Smooth muscle cell (in vitro differentiated cells): Measurements from ENCODE around the gene UBN1. TPM values are rescaled to one million over a fixed set of nuclear protein-coding genes. Genes with fewer than 3 reads are reported as not detected.

ENCODE experiments used
- DNase-seq: peaks from one replicate; lab custom pipeline; 2025; ENCODE audit not compliant: unreplicated experiment; lab: John Stamatoyannopoulos, UW
- H2AFZ ChIP-seq: fragments of 200-600 bp; sonication (generic); 2 replicates; pipeline ENCODE4 v1.6.0; 2016; ENCODE audit warnings: antibody characterized with exemption, low read depth, mild to moderate bottlenecking
- H3F3A ChIP-seq: fragments of 200-600 bp; sonication (generic); 2 replicates; pipeline ENCODE4 v1.6.0; 2017; ENCODE audit warnings: antibody characterized with exemption, low read depth
- H3K27ac ChIP-seq: fragments of 200-600 bp; sonication (generic); 2 replicates; pipeline ENCODE4 v1.5.1; 2016; ENCODE audit warnings: low read depth, mild to moderate bottlenecking
- H3K27me3 ChIP-seq: fragments of 200-600 bp; sonication (generic); 2 replicates; pipeline ENCODE4 v1.6.1; 2016; ENCODE audit warnings: low read depth, mild to moderate bottlenecking
- H3K36me3 ChIP-seq: fragments of 200-600 bp; sonication (generic); 2 replicates; pipeline ENCODE4 v1.5.1; 2016; ENCODE audit warnings: low read depth
- H3K4me1 ChIP-seq: fragments of 200-600 bp; sonication (generic); 2 replicates; pipeline ENCODE4 v1.5.1; 2016; ENCODE audit warnings: low read depth
- H3K4me2 ChIP-seq: fragments of 200-600 bp; sonication (generic); 2 replicates; pipeline ENCODE4 v1.6.0; 2016; ENCODE audit warnings: mild to moderate bottlenecking
- H3K4me3 ChIP-seq: fragments of 200-600 bp; sonication (generic); 2 replicates; pipeline ENCODE4 v1.5.1; 2016; ENCODE audit warnings: mild to moderate bottlenecking
- H3K79me2 ChIP-seq: fragments of 200-600 bp; sonication (generic); 2 replicates; pipeline ENCODE4 v1.6.0; 2016; ENCODE audit warnings: low read depth, mild to moderate bottlenecking
- H3K9ac ChIP-seq: fragments of 200-600 bp; sonication (generic); 2 replicates; pipeline ENCODE4 v1.6.0; 2016; ENCODE audit warnings: low read depth
- H3K9me3 ChIP-seq: fragments of 200-600 bp; sonication (generic); replicated peaks from 2 replicates; pipeline ENCODE4 v1.5.1; 2016; ENCODE audit warnings: low read depth
- H4K20me1 ChIP-seq: fragments of 200-600 bp; sonication (generic); 2 replicates; pipeline ENCODE4 v1.6.0; 2016; ENCODE audit warnings: low read depth
- WGBS: methylation state at CpG from one replicate; pipeline ENCODE4 v1.1.7; 2016; ENCODE audit warnings: low lambda C conversion rate; 5-methylcytosine and 5-hydroxymethylcytosine counted together
- polyA plus RNA-seq: library from polyadenylated mRNA; unstranded; fragments of >200 nt; fragmentation: Nextera tagmentation; extraction: Ambion mirVana; gene quantifications from 2 replicates; pipeline ENCODE4 v1.2.1, GENCODE V29; 2016
- total RNA-seq: library from RNA; depleted of rRNA; stranded (reverse); fragments of >200 nt; gene quantifications from 2 replicates; pipeline ENCODE4 v1.2.3, GENCODE V29; 2014
- TF ChIP-seq, protein P1 (sequence below): fragments of 200-600 bp; sonication (generic); IDR thresholded peaks from 2 replicates; pipeline ENCODE4 v1.5.1; 2017; ENCODE audit warnings: borderline replicate concordance, mild to moderate bottlenecking, antibody characterized with exemption; ENCODE audit not compliant: insufficient read depth, poor library complexity, severe bottlenecking

UBN1 gene
- total and polyA plus RNA-seq, 2 experiments from 2014 or later, result 16.2 to 29.7 TPM

- no peaks in the 10 kb centered on the region for H3F3A ChIP-seq
- H3K9me3 ChIP-seq, result no peaks in the 10 kb centered on the region
- H3K4me1 ChIP-seq, result no peaks in the 10 kb centered on the region
- no peaks in the 10 kb centered on the region for H3K79me2 ChIP-seq
- H3K4me3 ChIP-seq, result no peak overlapping the region
- no peak overlapping the region for H3K27ac ChIP-seq
- TF ChIP-seq, protein P1, sequence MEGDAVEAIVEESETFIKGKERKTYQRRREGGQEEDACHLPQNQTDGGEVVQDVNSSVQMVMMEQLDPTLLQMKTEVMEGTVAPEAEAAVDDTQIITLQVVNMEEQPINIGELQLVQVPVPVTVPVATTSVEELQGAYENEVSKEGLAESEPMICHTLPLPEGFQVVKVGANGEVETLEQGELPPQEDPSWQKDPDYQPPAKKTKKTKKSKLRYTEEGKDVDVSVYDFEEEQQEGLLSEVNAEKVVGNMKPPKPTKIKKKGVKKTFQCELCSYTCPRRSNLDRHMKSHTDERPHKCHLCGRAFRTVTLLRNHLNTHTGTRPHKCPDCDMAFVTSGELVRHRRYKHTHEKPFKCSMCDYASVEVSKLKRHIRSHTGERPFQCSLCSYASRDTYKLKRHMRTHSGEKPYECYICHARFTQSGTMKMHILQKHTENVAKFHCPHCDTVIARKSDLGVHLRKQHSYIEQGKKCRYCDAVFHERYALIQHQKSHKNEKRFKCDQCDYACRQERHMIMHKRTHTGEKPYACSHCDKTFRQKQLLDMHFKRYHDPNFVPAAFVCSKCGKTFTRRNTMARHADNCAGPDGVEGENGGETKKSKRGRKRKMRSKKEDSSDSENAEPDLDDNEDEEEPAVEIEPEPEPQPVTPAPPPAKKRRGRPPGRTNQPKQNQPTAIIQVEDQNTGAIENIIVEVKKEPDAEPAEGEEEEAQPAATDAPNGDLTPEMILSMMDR, result no peak
- no peaks in the 10 kb centered on the region for H4K20me1 ChIP-seq
- no peak overlapping the region for H3K4me2 ChIP-seq
- no peak overlapping the region for H3K9ac ChIP-seq
- no peak overlapping the region for H2AFZ ChIP-seq
- H3K36me3 ChIP-seq, result no peaks in the 10 kb centered on the region
- no peaks in the 10 kb centered on the region for H3K27me3 ChIP-seq
- 91% methylated on average over 6 of the region's 6 CpGs for WGBS
- no peak for DNase-seq
Measured at GRCh38 chr16:4899474-4899846, 52.2 kb downstream of the UBN1 start.

GRCh38 chr16:4900036-4900435 is 52.8 kb downstream of the UBN1 start:
- Histone ChIP-seq H3K4me2 (no peak overlapping the region), H4K20me1 (no peaks in the 10 kb centered on the region), H2AFZ (no peak overlapping the region), H3F3A (no peaks in the 10 kb centered on the region), H3K9me3 (no peaks in the 10 kb centered on the region), H3K9ac (no peak overlapping the region), H3K27ac (no peak overlapping the region), H3K27me3 (no peaks in the 10 kb centered on the region), H3K36me3 (no peaks in the 10 kb centered on the region), H3K4me3 (no peak overlapping the region), H3K79me2 (no peaks in the 10 kb centered on the region), H3K4me1 (no peaks in the 10 kb centered on the region)
- WGBS, result 84% methylated on average over 8 of the region's 8 CpGs
- TF ChIP-seq, protein P1, result no peak
- no peak for DNase-seq

GRCh38 chr16:4900750-4901149 is 53.5 kb downstream of the UBN1 start:
- no peaks in the 10 kb centered on the region for H3K27me3 ChIP-seq
- no peak overlapping the region for H3K9ac ChIP-seq
- no peaks in the 10 kb centered on the region for H3K4me1 ChIP-seq
- H3F3A ChIP-seq, result no peaks in the 10 kb centered on the region
- TF ChIP-seq, protein P1, result no peak
- H3K36me3 ChIP-seq, result no peaks in the 10 kb centered on the region
- DNase-seq, result no peak
- no peak overlapping the region for H3K27ac ChIP-seq
- no peak overlapping the region for H3K4me3 ChIP-seq
- no peak overlapping the region for H3K4me2 ChIP-seq
- no peaks in the 10 kb centered on the region for H3K79me2 ChIP-seq
- H2AFZ ChIP-seq, result no peak overlapping the region
- H3K9me3 ChIP-seq, result no peaks in the 10 kb centered on the region
- H4K20me1 ChIP-seq, result no peaks in the 10 kb centered on the region
- WGBS, result over 99% methylated on average over 11 of the region's 11 CpGs

- H3K27ac ChIP-seq, result no peak overlapping the region
- H3K4me2 ChIP-seq, result no peak overlapping the region
- H3K36me3 ChIP-seq, result no peaks in the 10 kb centered on the region
- no peaks in the 10 kb centered on the region for H3F3A ChIP-seq
- no peaks in the 10 kb centered on the region for H3K4me1 ChIP-seq
- no peaks in the 10 kb centered on the region for H4K20me1 ChIP-seq
- no peak for DNase-seq
- no peaks in the 10 kb centered on the region for H3K27me3 ChIP-seq
- H3K9ac ChIP-seq, result no peak overlapping the region
- H3K9me3 ChIP-seq, result no peaks in the 10 kb centered on the region
- no peak overlapping the region for H2AFZ ChIP-seq
- WGBS, result 91% methylated on average over 13 of the region's 13 CpGs
- TF ChIP-seq, protein P1, result no peak
- no peak overlapping the region for H3K4me3 ChIP-seq
- no peaks in the 10 kb centered on the region for H3K79me2 ChIP-seq
Measured at GRCh38 chr16:4902038-4902437, 54.8 kb downstream of the UBN1 start.
